CD4-positive, alpha-beta memory T cell (primary cell): ENCODE results near the gene RNF152. TPM values are rescaled to one million over a fixed set of nuclear protein-coding genes. Genes with fewer than 3 reads are reported as not detected.

Source experiments
- CTCF ChIA-PET: fragments of 350-600 bp; sonication (Branson Sonifier 250); formaldehyde crosslinking; loops from one replicate; lab custom pipeline; 2021; ENCODE audit warnings: inconsistent platforms; ENCODE audit not compliant: partially characterized antibody; lab: Charles Lee
- POLR2A ChIA-PET: fragments of 350-600 bp; sonication (Branson Sonifier 250); formaldehyde crosslinking; loops from one replicate; lab custom pipeline; 2021; ENCODE audit not compliant: partially characterized antibody; lab: Charles Lee
- DNase-seq, 5 donors: peaks; one replicate each; pipeline versions ENCODE4 v3.0.0 to v3.0.0-alpha.2; 2020 to 2022; ENCODE audit warnings: mixed read lengths in 1 of 5
- H3K27ac ChIP-seq: one replicate; pipeline ENCODE4 v1.7.0; 2013; ENCODE audit warnings: low read depth, low read length
- H3K27me3 ChIP-seq: 2 replicates; pipeline ENCODE4 v1.7.0; 2013; ENCODE audit warnings: mild to moderate bottlenecking, low read length, moderate library complexity; ENCODE audit not compliant: insufficient read depth
- H3K36me3 ChIP-seq: 2 replicates; pipeline ENCODE4 v1.7.0; 2013; ENCODE audit warnings: mild to moderate bottlenecking, low read length, moderate library complexity; ENCODE audit not compliant: insufficient read depth
- H3K4me1 ChIP-seq: 2 replicates; pipeline ENCODE4 v1.7.0; 2013; ENCODE audit warnings: mild to moderate bottlenecking, low read length, moderate library complexity; ENCODE audit not compliant: insufficient read depth
- H3K4me3 ChIP-seq, 2 donors: one replicate each; pipeline ENCODE4 v1.7.0; 2013; ENCODE audit warnings: low read length in 2 of 2, mild to moderate bottlenecking in 1 of 2
- H3K9me3 ChIP-seq, 2 donors: one replicate each; pipeline ENCODE4 v1.7.0; 2013; ENCODE audit warnings: low read length in 2 of 2, control low read depth in 1 of 2; ENCODE audit not compliant: control insufficient read depth in 1 of 2
- H3K27ac Mint-ChIP-seq, 7 donors: one replicate each; pipeline ENCODE4 v1.8.0; 2020 to 2021; ENCODE audit warnings: mixed read lengths in 7 of 7, mild to moderate bottlenecking in 6 of 7, inconsistent platforms in 3 of 7, moderate library complexity in 3 of 7
- H3K27me3 Mint-ChIP-seq, 2 donors: one replicate each; pipeline ENCODE4 v1.8.0; 2020 to 2021; ENCODE audit warnings: mixed read lengths in 2 of 2
- H3K36me3 Mint-ChIP-seq, 2 donors: one replicate each; pipeline ENCODE4 v1.8.0; 2020 to 2021; ENCODE audit warnings: mixed read lengths in 2 of 2, inconsistent platforms in 1 of 2, mild to moderate bottlenecking in 1 of 2
- H3K4me1 Mint-ChIP-seq, 4 donors: one replicate each; pipeline ENCODE4 v1.8.0; 2020 to 2021; ENCODE audit warnings: mixed read lengths in 4 of 4, mild to moderate bottlenecking in 1 of 4
- H3K4me3 Mint-ChIP-seq, 8 donors: one replicate each; pipeline ENCODE4 v1.8.0; 2020 to 2021; ENCODE audit warnings: mixed read lengths in 8 of 8, mild to moderate bottlenecking in 7 of 8, moderate library complexity in 6 of 8, inconsistent platforms in 3 of 8
- H3K9me3 Mint-ChIP-seq, 8 donors: one replicate each; pipeline ENCODE4 v1.8.0; 2020 to 2021; ENCODE audit warnings: mixed read lengths in 8 of 8, mild to moderate bottlenecking in 5 of 8, inconsistent platforms in 3 of 8, moderate library complexity in 1 of 8
- intact Hi-C: fragments of 100-400 bp; cut with micrococcal nuclease; formaldehyde crosslinking; loops from one replicate; pipeline ENCODE4 v1.15.1; 2023
- polyA plus RNA-seq, 2 donors: library from polyadenylated mRNA; unstranded; fragments of 300-500 nt; fragmentation: Illumina TruSeq; gene quantifications; one replicate each; pipeline ENCODE4 v1.2.3, GENCODE V29; 2021
- total RNA-seq, 2 experiments: library from RNA; stranded (reverse); gene quantifications; one replicate each; pipeline ENCODE4 v1.2.3, GENCODE V29; 2021

RNF152 gene
- total and polyA plus RNA-seq, 4 experiments from 2014 or later: 0.06 to 0.20 TPM; not detected in 2

DNA sequence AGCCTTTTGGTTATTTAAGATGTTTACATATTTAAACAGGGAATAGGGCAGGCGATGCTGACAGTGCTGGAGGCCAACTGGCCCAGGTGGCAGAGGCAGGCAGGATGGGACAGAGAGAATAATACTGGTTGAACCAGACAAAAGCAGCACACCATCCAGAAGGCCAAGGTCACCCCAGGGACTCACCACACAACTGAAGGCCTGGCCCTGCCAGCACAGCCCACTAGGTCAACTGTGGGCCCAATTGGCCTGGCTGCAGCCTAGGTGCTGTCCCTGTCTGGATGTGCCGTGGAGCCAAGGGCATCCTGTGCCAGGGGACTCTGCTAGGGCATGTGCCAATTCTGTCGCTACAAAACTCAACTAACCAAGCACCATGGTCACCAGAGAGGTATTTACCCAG, 69.2 kb downstream of the RNF152 start:
- no peak for DNase-seq
- Histone ChIP-seq H3K27ac (no peak overlapping the region), H3K36me3 (no peaks in the 10 kb centered on the region), H3K4me1 (no peaks in the 10 kb centered on the region), H3K27me3 (no peaks in the 10 kb centered on the region), H3K4me3 (no peak overlapping the region), H3K9me3 (no peaks in the 10 kb centered on the region)
- ChIA-PET CTCF (no interaction called here), POLR2A (no interaction called here)
- Mint-ChIP-seq H3K4me3 (no peak overlapping the region), H3K36me3 (no peaks in the 10 kb centered on the region), H3K4me1 (peaks cover 0 to 1% (median 0%) of the 10 kb centered on the region in 4 donors), H3K27ac (no peak overlapping the region), H3K27me3 (peaks cover 0 to under 1% of the 10 kb centered on the region in 2 donors), H3K9me3 (no peaks in the 10 kb centered on the region)
- intact Hi-C loops: no loop called here

- Histone ChIP-seq H3K9me3 (no peaks in the 10 kb centered on the region), H3K27ac (no peak overlapping the region), H3K36me3 (no peaks in the 10 kb centered on the region), H3K4me3 (no peak overlapping the region), H3K27me3 (no peaks in the 10 kb centered on the region), H3K4me1 (no peaks in the 10 kb centered on the region)
- no peak for DNase-seq
- no peaks in the 10 kb centered on the region for H3K9me3 Mint-ChIP-seq
- H3K27ac Mint-ChIP-seq: no peak overlapping the region
- H3K4me1 Mint-ChIP-seq: peaks cover 0 to 1% (median 0%) of the 10 kb centered on the region in 4 donors
- intact Hi-C loops: no loop called here
- no peaks in the 10 kb centered on the region for H3K36me3 Mint-ChIP-seq
- H3K27me3 Mint-ChIP-seq: no peaks in the 10 kb centered on the region
- no peak overlapping the region for H3K4me3 Mint-ChIP-seq
- CTCF ChIA-PET: no interaction called here
- POLR2A ChIA-PET: no interaction called here
Measured at GRCh38 chr18:61822879-61823278, 69.9 kb downstream of the RNF152 start.

GRCh38 chr18:61821748-61822147, 71.1 kb downstream of the RNF152 start:
- Histone ChIP-seq H3K4me3 (no peak overlapping the region), H3K9me3 (no peaks in the 10 kb centered on the region), H3K27ac (no peak overlapping the region), H3K4me1 (no peaks in the 10 kb centered on the region), H3K36me3 (no peaks in the 10 kb centered on the region), H3K27me3 (no peaks in the 10 kb centered on the region)
- H3K9me3 Mint-ChIP-seq: no peaks in the 10 kb centered on the region
- no peaks in the 10 kb centered on the region for H3K36me3 Mint-ChIP-seq
- H3K4me3 Mint-ChIP-seq: no peak overlapping the region
- no peak for DNase-seq
- CTCF ChIA-PET: no interaction called here
- intact Hi-C loops: no loop called here
- peaks cover 0 to 1% (median 0%) of the 10 kb centered on the region in 4 donors for H3K4me1 Mint-ChIP-seq
- POLR2A ChIA-PET: no interaction called here
- peaks cover 0 to 4% of the 10 kb centered on the region in 2 donors for H3K27me3 Mint-ChIP-seq
- no peak overlapping the region for H3K27ac Mint-ChIP-seq

DNA sequence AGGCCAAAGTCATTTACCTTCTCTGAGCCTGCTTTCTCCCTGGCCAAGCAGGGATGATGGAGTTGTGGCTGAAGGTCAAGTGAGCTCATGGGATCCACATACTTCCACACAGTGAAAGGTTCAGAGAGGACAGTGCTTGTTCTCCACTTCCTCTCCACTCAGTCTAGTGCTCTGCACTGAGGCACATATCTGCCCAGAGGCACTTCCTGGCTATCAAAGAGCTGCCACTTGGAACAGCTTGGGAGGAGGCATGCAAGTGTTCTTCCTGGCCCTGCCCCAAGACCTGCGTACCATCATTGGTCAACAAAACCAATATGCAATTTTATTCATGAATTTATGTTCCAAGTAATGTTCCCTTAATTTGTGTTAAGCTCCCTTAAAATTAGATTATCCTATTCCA, 71.9 kb downstream of the RNF152 start:
- Mint-ChIP-seq H3K9me3 (no peaks in the 10 kb centered on the region), H3K27me3 (peaks cover 0 to 4% of the 10 kb centered on the region in 2 donors), H3K4me3 (no peak overlapping the region), H3K36me3 (no peaks in the 10 kb centered on the region), H3K27ac (no peak overlapping the region), H3K4me1 (peaks cover 0 to 1% (median 0%) of the 10 kb centered on the region in 4 donors)
- H3K9me3 ChIP-seq: no peaks in the 10 kb centered on the region
- DNase-seq: no peak
- H3K4me3 ChIP-seq: no peak overlapping the region
- no peaks in the 10 kb centered on the region for H3K36me3 ChIP-seq
- H3K27me3 ChIP-seq: no peaks in the 10 kb centered on the region
- no peak overlapping the region for H3K27ac ChIP-seq
- intact Hi-C loops: no loop called here
- no peaks in the 10 kb centered on the region for H3K4me1 ChIP-seq
- ChIA-PET CTCF (no interaction called here), POLR2A (no interaction called here)

GRCh38 chr18:61817086-61817485, 75.7 kb downstream of the RNF152 start:
- intact Hi-C loops: no loop called here
- Histone ChIP-seq H3K27ac (no peak overlapping the region), H3K27me3 (no peaks in the 10 kb centered on the region), H3K9me3 (no peaks in the 10 kb centered on the region), H3K4me3 (no peak overlapping the region), H3K4me1 (no peaks in the 10 kb centered on the region), H3K36me3 (no peaks in the 10 kb centered on the region)
- CTCF ChIA-PET: no interaction called here
- POLR2A ChIA-PET: no interaction called here
- H3K27me3 Mint-ChIP-seq: peaks cover 0 to 4% of the 10 kb centered on the region in 2 donors
- H3K4me1 Mint-ChIP-seq: no peaks in the 10 kb centered on the region
- H3K36me3 Mint-ChIP-seq: no peaks in the 10 kb centered on the region
- DNase-seq: no peak
- no peak overlapping the region for H3K4me3 Mint-ChIP-seq
- H3K9me3 Mint-ChIP-seq: no peaks in the 10 kb centered on the region
- H3K27ac Mint-ChIP-seq: no peak overlapping the region

DNA sequence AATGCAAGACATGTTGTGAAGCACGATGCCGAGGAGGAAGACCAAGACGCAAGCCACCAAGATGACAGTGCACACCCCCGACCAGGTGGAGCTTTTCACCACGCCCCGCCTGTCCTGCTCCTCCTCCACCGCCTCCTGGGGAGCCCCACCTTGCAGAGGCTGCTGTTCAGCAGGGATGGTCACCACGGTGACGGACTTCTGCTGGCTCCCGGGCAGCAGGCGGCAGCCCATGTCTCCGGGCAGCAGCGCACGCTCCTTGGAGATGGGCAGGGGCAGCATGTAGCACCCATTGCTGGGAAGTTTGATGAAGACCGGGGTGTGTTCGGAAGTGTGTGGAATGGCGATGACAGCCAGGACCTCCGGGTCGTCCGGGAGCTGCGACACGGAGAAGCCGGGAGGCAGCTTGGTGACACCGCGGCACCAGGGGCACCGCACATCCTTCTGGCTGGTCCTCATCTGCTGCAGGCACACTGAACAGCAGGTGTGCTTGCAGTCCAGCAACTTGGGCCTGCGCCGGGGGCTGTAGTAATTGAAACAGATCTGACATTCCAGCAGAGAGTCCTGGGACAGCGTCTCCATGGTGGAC, 76.8 kb downstream of the RNF152 start:
- no peak for DNase-seq
- Mint-ChIP-seq H3K36me3 (no peaks in the 10 kb centered on the region), H3K4me3 (no peak overlapping the region), H3K27me3 (peaks cover 0 to 4% of the 10 kb centered on the region in 2 donors), H3K9me3 (no peaks in the 10 kb centered on the region), H3K4me1 (no peaks in the 10 kb centered on the region), H3K27ac (no peak overlapping the region)
- CTCF ChIA-PET: no interaction called here
- H3K4me3 ChIP-seq: no peak overlapping the region
- H3K36me3 ChIP-seq: no peaks in the 10 kb centered on the region
- no peaks in the 10 kb centered on the region for H3K9me3 ChIP-seq
- POLR2A ChIA-PET: no interaction called here
- H3K27me3 ChIP-seq: no peaks in the 10 kb centered on the region
- H3K4me1 ChIP-seq: no peaks in the 10 kb centered on the region
- intact Hi-C loops: no loop called here
- H3K27ac ChIP-seq: no peak overlapping the region

DNA sequence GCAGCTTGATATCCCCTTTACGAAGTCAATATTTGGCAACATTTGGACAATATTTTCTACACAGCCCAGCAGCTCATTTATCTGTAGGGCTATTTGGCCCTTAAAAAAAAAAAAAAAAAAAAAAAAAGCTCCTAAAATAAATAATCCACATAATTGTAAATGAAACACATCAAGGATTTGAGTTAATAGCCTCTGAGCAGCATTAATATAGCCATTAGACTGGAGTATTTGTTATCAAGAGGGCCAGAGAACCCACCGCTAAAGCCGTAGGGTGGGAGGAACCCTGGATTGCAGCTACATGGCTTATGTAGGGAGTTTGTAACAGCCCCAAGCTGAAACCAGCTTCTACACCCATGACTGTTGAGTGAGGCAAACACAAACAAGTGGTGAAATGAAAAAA, 84.5 kb downstream of the RNF152 start:
- Mint-ChIP-seq H3K27ac (no peak overlapping the region), H3K36me3 (no peaks in the 10 kb centered on the region), H3K27me3 (peaks cover 1 to 3% of the 10 kb centered on the region in 2 donors), H3K4me3 (no peak overlapping the region), H3K4me1 (no peaks in the 10 kb centered on the region), H3K9me3 (no peaks in the 10 kb centered on the region)
- CTCF ChIA-PET: no interaction called here
- H3K27me3 ChIP-seq: no peaks in the 10 kb centered on the region
- H3K4me1 ChIP-seq: no peaks in the 10 kb centered on the region
- H3K36me3 ChIP-seq: no peaks in the 10 kb centered on the region
- H3K4me3 ChIP-seq: no peak overlapping the region
- H3K9me3 ChIP-seq: no peaks in the 10 kb centered on the region
- DNase-seq: no peak
- intact Hi-C loops: no loop called here
- no peak overlapping the region for H3K27ac ChIP-seq
- POLR2A ChIA-PET: no interaction called here

DNA sequence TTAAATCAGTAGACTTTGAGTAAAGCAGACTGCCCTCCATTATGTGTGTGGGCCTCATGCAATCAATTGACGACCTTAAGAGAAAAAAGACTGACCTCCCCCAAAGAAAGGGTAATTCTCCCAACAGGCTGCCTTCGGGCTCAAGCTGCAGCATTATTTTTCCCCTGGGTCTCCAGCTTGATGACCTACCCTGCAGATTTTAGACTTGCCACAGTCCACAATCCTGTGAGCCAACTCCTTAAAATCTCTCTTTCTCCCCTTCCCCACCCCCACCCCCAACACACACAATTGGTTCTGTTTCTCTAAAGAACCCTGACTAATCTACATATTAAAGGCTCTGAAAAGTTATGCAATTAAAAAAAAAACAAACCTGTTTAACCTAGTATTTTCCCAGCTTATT, 89.4 kb downstream of the RNF152 start:
- intact Hi-C loops: no loop called here
- POLR2A ChIA-PET: no interaction called here
- Mint-ChIP-seq H3K36me3 (no peaks in the 10 kb centered on the region), H3K27me3 (peaks cover 4 to 9% of the 10 kb centered on the region in 2 donors), H3K4me1 (no peaks in the 10 kb centered on the region), H3K27ac (no peak overlapping the region), H3K9me3 (no peaks in the 10 kb centered on the region), H3K4me3 (no peak overlapping the region)
- Histone ChIP-seq H3K27ac (no peak overlapping the region), H3K27me3 (no peaks in the 10 kb centered on the region), H3K36me3 (no peaks in the 10 kb centered on the region), H3K4me1 (no peaks in the 10 kb centered on the region), H3K9me3 (no peaks in the 10 kb centered on the region), H3K4me3 (no peak overlapping the region)
- no peak for DNase-seq
- CTCF ChIA-PET: no interaction called here
